Hypothalamus (tissue), 51 donors: ENCODE measurements around the gene OR2G6.
"Not testable (repeated sequence)": the region's sequence is repeated elsewhere in the genome, so short reads cannot be mapped to it uniquely, and the experiment has no call there.

Experiments
- DNase-seq, 51 donors: peaks; one replicate each; lab custom pipeline; 2025; lab: John Stamatoyannopoulos, UW

Gene OR2G6

GRCh38 chr1:248573856-248574255 is 66.0 kb downstream of the OR2G6 start:
- DNase-seq: not testable (repeated sequence)

GRCh38 chr1:248574657-248575056 is 66.8 kb downstream of the OR2G6 start, which contains the start of gene OR2T34:
Gene OR2T34, minus strand, starts transcription at chr1:248574757. Its CDS starts 0 bp downstream, at chr1:248574757.
- not testable (repeated sequence) for DNase-seq

GRCh38 chr1:248576260-248576980 is 68.5 kb downstream of the OR2G6 start:
- no peak for DNase-seq
